T-helper 1 cell treated with Interleukin-12 subunit alpha and Interleukin-12 subunit beta and Interleukin-4 antibody, amounts not matched to agents 30 ng/mL and 1 ng/mL, for 36 hours (primary cell): ENCODE data around the gene AKAP6. TPM values are rescaled to one million over a fixed set of nuclear protein-coding genes. Genes with fewer than 3 reads are reported as not detected.

ENCODE experiments used
- intact Hi-C: fragments of 100-400 bp; cut with micrococcal nuclease; formaldehyde crosslinking; loops from one replicate; pipeline ENCODE4 v1.15.1; 2024
- total RNA-seq: library from RNA; stranded (reverse); gene quantifications from 2 replicates; pipeline ENCODE4 v1.2.3, GENCODE V29; 2022

AKAP6 gene
- total RNA-seq, 1 donor from 2014 or later = 0.15 TPM

GRCh38 chr14:32408018-32408417 is 78.9 kb downstream of the AKAP6 start:
- intact Hi-C loops = no loop called here

- intact Hi-C loops = no loop called here
Observed at GRCh38 chr14:32412103-32412502, 83.0 kb downstream of the AKAP6 start.

GRCh38 chr14:32412532-32412931 is 83.4 kb downstream of the AKAP6 start:
- intact Hi-C loops = no loop called here

- intact Hi-C loops = no loop called here
Observed at GRCh38 chr14:32413967-32414640, 85.0 kb downstream of the AKAP6 start.

GRCh38 chr14:32414808-32415255 is 85.7 kb downstream of the AKAP6 start:
- intact Hi-C loops = no loop called here

GRCh38 chr14:32417956-32418552 is 89.0 kb downstream of the AKAP6 start:
- intact Hi-C loops = no loop called here

GRCh38 chr14:32419429-32419828 is 90.3 kb downstream of the AKAP6 start:
- intact Hi-C loops = no loop called here

GRCh38 chr14:32421781-32422180 is 92.7 kb downstream of the AKAP6 start:
- intact Hi-C loops = no loop called here

GRCh38 chr14:32422440-32422839 is 93.3 kb downstream of the AKAP6 start:
- intact Hi-C loops = no loop called here

GRCh38 chr14:32426028-32426427 is 96.9 kb downstream of the AKAP6 start:
- intact Hi-C loops = no loop called here

- intact Hi-C loops = no loop called here
Observed at GRCh38 chr14:32426586-32427388, 97.7 kb downstream of the AKAP6 start.

GRCh38 chr14:32427726-32428528 is 98.8 kb downstream of the AKAP6 start:
- intact Hi-C loops = no loop called here

GRCh38 chr14:32428875-32429274 is 99.8 kb downstream of the AKAP6 start:
- intact Hi-C loops = no loop called here

- intact Hi-C loops = no loop called here
Observed at GRCh38 chr14:32430326-32430725, 101.2 kb downstream of the AKAP6 start.

GRCh38 chr14:32432813-32433538 is 103.9 kb downstream of the AKAP6 start:
- intact Hi-C loops = no loop called here

GRCh38 chr14:32434180-32434579 is 105.1 kb downstream of the AKAP6 start:
- intact Hi-C loops = no loop called here

GRCh38 chr14:32434880-32435279 is 105.8 kb downstream of the AKAP6 start:
- intact Hi-C loops = no loop called here

GRCh38 chr14:32435411-32435810 is 106.3 kb downstream of the AKAP6 start:
- intact Hi-C loops = no loop called here

- intact Hi-C loops = no loop called here
Observed at GRCh38 chr14:32436993-32437392, 107.9 kb downstream of the AKAP6 start.

- intact Hi-C loops = no loop called here
Observed at GRCh38 chr14:32438517-32438916, 109.4 kb downstream of the AKAP6 start.
